Kidney tubule cell (primary cell): ENCODE measurements around the gene CPNE4.

Experiments
- DNase-seq: peaks from one replicate; pipeline ENCODE4 v3.0.0-alpha.2; 2018; ENCODE audit warnings: low spot score

The CPNE4 gene

GRCh38 chr3:131591394-131592014 is 443.3 kb downstream of the CPNE4 start:
- peak; percentile 38 for DNase-seq

- no peak for DNase-seq
Measured at GRCh38 chr3:131586277-131586676, 448.5 kb downstream of the CPNE4 start.

- DNase-seq: no peak
Measured at GRCh38 chr3:131582438-131582837, 452.4 kb downstream of the CPNE4 start.

- DNase-seq: no peak
Measured at GRCh38 chr3:131568460-131568859, 466.4 kb downstream of the CPNE4 start.

GRCh38 chr3:131564812-131565211 is 470.0 kb downstream of the CPNE4 start:
- DNase-seq: no peak

- DNase-seq: peak; percentile 27
Measured at GRCh38 chr3:131561511-131561910, 473.3 kb downstream of the CPNE4 start.

GRCh38 chr3:131560795-131561194 is 474.0 kb downstream of the CPNE4 start:
- DNase-seq: no peak

GRCh38 chr3:131555456-131555855 is 479.4 kb downstream of the CPNE4 start:
- peak; percentile 50 for DNase-seq

- no peak for DNase-seq
Measured at GRCh38 chr3:131553495-131554247, 481.1 kb downstream of the CPNE4 start.

- no peak for DNase-seq
Measured at GRCh38 chr3:131551761-131552160, 483.1 kb downstream of the CPNE4 start.

- DNase-seq: no peak
Measured at GRCh38 chr3:131550562-131551465, 484.0 kb downstream of the CPNE4 start.

GRCh38 chr3:131549340-131549739 is 485.5 kb downstream of the CPNE4 start:
- peak; percentile 12 for DNase-seq

- DNase-seq: no peak
Measured at GRCh38 chr3:131547585-131547984, 487.2 kb downstream of the CPNE4 start.

- no peak for DNase-seq
Measured at GRCh38 chr3:131546441-131546840, 488.4 kb downstream of the CPNE4 start.

GRCh38 chr3:131544557-131544956 is 490.3 kb downstream of the CPNE4 start:
- peak; percentile 28 for DNase-seq

GRCh38 chr3:131543714-131544113 is 491.1 kb downstream of the CPNE4 start:
- peak; percentile 90 for DNase-seq

GRCh38 chr3:131541288-131541687 is 493.5 kb downstream of the CPNE4 start:
- peak; percentile 88 for DNase-seq

- DNase-seq: peak; percentile 45
Measured at GRCh38 chr3:131540821-131541220, 494.0 kb downstream of the CPNE4 start.

GRCh38 chr3:131540143-131540542 is 494.7 kb downstream of the CPNE4 start:
- peak; percentile 72 for DNase-seq

GRCh38 chr3:131538968-131539367 is 495.8 kb downstream of the CPNE4 start:
- DNase-seq: no peak

GRCh38 chr3:131537531-131537930 is 497.3 kb downstream of the CPNE4 start:
- DNase-seq: no peak

- peak; percentile 22 for DNase-seq
Measured at GRCh38 chr3:131535596-131535995, 499.2 kb downstream of the CPNE4 start.

- DNase-seq: no peak
Measured at GRCh38 chr3:131535131-131535530, 499.7 kb downstream of the CPNE4 start.
